ENCODE data around the gene U2AF1L4. TPM values are rescaled to one million over a fixed set of nuclear protein-coding genes. Genes with fewer than 3 reads are reported as not detected.

U2AF1L4 gene
- total RNA-seq, 2 donors from 2014 or later = 14.6 to 45.0 TPM

DNA sequence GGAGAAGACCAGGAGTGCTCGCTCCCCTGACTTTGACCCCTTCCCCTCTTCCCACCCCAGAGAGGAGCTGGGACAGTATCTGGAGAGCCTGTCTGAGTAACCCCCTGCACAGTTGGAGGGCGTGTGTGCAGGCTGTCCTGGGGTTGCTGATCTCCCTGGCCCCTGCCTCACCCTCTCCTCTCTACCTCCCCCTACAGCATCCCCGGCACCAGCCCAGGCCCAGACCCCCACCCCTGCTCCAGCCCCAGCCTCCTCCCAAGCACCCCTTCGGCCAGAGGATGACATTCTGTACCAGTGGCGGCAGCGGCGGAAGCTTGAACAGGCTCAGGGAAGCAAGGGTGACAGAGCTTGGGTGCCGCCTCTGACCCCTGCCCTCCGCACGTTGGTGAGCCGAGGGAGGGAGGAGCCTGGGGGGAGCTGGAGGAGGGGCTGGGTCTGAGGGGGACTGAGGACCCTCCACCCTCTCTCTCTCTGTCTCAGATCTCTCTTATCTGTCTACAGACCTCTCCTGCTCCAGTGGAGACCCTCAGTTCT lies 21.4 kb upstream of the U2AF1L4 start:
- no peak for DNase-seq (ENCODE audit: low spot score)
- WGBS = 82% methylated on average over 11 of the region's 11 CpGs
- no peaks in the 10 kb centered on the region for H3K27me3 ChIP-seq (replicated peaks; ENCODE audit: insufficient read depth)
- no peaks in the 10 kb centered on the region for H3K36me3 ChIP-seq
- H3K9me3 ChIP-seq = no peaks in the 10 kb centered on the region
- TF ChIP-seq POLR2AphosphoS5 (IDR thresholded peaks at IDR 0.05) (no peak), POLR2A (IDR thresholded peaks at IDR 0.05) (no peak)
- no peak overlapping the region for H3K27ac ChIP-seq
- intact Hi-C loops (cut with DNase I) = no loop called here
- no peaks in the 10 kb centered on the region for H3K4me1 ChIP-seq (replicated peaks)
- H3K4me3 ChIP-seq = no peak overlapping the region

DNA sequence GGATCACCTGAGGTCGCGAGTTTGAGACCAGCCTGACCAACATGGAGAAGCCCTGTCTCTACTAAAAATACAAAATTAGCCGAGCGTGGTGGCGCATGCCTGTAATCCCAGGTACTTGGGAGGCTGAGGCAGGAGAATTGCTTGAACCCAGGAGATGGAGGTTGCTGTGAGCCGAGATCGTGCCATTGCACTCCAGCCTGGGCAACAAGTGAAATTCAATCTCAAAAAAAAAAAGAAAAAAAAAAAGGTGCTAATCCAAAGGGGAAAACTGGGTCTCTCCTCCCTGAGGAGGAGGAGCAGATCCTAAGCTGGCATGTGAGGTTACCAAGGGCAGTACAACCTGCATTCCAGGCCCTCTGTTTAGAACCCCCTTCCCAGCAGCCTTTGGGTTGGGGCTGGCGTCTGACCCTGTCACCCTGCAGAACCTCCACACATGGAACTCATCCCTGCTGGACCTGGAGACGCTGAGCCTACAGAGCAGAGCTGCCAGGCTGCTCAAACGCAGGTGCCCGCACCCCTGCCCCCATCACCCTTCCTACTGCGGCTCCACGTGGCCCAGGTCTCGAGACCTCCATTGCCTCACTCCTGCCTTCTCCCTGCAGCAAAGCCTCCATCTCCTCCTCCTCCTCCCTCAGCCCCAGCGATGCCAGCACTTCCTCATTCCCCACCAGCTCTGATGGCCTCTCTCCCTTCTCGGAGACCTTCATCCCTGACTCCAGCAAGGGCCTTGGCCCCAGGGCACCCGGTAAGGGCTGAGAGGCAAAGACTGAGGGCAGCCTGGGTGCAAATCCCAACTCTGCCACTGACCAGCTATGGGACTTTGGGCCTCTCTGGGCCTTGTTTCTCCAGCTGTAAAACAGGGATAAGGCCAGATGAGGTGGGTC lies 19.5 kb upstream of the U2AF1L4 start:
- intact Hi-C loops (cut with DNase I) = no loop called here
- Histone ChIP-seq H3K27me3 (replicated peaks; ENCODE audit: insufficient read depth) (no peaks in the 10 kb centered on the region), H3K9me3 (no peaks in the 10 kb centered on the region), H3K4me3 (no peak overlapping the region), H3K36me3 (no peaks in the 10 kb centered on the region), H3K4me1 (replicated peaks) (peaks cover 2% of the 10 kb centered on the region), H3K27ac (no peak overlapping the region)
- WGBS = 94% methylated on average over 17 of the region's 17 CpGs
- DNase-seq (ENCODE audit: low spot score) = no peak
- TF ChIP-seq POLR2A (IDR thresholded peaks at IDR 0.05) (no peak), POLR2AphosphoS5 (IDR thresholded peaks at IDR 0.05) (no peak)
- TF ChIP-seq, protein P1, sequence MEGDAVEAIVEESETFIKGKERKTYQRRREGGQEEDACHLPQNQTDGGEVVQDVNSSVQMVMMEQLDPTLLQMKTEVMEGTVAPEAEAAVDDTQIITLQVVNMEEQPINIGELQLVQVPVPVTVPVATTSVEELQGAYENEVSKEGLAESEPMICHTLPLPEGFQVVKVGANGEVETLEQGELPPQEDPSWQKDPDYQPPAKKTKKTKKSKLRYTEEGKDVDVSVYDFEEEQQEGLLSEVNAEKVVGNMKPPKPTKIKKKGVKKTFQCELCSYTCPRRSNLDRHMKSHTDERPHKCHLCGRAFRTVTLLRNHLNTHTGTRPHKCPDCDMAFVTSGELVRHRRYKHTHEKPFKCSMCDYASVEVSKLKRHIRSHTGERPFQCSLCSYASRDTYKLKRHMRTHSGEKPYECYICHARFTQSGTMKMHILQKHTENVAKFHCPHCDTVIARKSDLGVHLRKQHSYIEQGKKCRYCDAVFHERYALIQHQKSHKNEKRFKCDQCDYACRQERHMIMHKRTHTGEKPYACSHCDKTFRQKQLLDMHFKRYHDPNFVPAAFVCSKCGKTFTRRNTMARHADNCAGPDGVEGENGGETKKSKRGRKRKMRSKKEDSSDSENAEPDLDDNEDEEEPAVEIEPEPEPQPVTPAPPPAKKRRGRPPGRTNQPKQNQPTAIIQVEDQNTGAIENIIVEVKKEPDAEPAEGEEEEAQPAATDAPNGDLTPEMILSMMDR (IDR thresholded peaks at IDR 0.05) = no peak

DNA sequence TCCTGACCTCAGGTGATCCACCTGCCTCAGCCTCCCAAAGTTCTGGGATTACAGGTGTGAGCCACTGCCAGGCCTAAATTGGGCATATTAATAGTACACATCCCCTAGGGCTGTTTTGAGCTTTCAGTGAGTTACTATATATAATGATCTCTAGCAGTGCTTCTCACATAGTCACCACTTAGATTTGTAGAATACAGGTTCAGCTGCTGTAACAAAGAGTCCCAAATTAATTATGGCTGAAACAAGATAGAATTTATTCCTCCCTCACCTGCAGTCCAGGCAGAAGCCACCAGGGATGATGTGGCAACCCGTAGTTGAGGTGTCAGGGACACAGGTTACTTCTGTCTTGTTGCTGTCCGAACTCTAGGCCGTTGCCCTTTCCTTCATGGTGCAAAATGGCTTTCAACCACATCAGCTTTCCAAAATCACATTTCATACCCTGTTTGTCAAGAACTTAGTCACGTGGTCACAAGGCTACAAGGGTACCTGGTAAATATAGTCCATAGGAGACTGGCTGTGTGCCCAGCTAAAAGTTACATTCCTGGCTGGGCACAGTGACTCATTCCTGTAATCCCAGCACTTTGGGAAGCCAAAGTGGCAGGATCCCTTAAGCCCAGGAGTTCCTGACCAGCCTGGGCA lies 15.6 kb upstream of the U2AF1L4 start:
- H3K27ac ChIP-seq = no peak overlapping the region
- no peaks in the 10 kb centered on the region for H3K36me3 ChIP-seq
- H3K4me3 ChIP-seq = no peak overlapping the region
- H3K4me1 ChIP-seq (replicated peaks) = peaks cover 6% of the 10 kb centered on the region
- no peaks in the 10 kb centered on the region for H3K9me3 ChIP-seq
- no peak for DNase-seq (ENCODE audit: low spot score)
- WGBS = 94% methylated on average over 4 of the region's 4 CpGs
- intact Hi-C loops (cut with DNase I) = no loop called here
- no peak for TF ChIP-seq POLR2A (IDR thresholded peaks at IDR 0.05)
- TF ChIP-seq, protein P1 (IDR thresholded peaks at IDR 0.05) = no peak
- no peak for TF ChIP-seq POLR2AphosphoS5 (IDR thresholded peaks at IDR 0.05)
- H3K27me3 ChIP-seq (replicated peaks; ENCODE audit: insufficient read depth) = no peaks in the 10 kb centered on the region

DNA sequence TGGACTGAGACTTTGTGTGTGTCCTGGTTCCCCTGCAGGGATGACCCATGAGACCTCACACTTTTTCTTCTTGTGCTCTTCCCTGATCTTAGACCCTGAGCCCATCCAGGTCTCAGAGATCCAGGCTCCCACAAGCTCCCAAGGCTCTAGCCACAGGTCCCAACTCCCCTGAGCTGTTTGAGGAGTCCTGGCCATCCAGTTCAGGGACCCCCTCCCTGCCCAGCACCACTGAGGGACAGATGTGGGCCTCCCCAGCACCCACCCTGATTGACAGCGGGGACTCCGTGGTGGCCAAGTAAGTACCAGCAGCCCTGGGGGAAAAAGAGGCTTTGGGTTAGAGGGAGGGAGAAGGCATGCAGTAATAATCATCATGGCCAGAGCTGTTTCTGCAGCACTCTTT lies 14.5 kb upstream of the U2AF1L4 start:
- no peak overlapping the region for H3K4me3 ChIP-seq
- no peak for DNase-seq (ENCODE audit: low spot score)
- no peak overlapping the region for H3K27ac ChIP-seq
- intact Hi-C loops (cut with DNase I) = loop anchor here (5.0 to 10.0 kb wide), 2 partner anchors 178 to 295 kb away; partner anchors contain the start of genes LRFN3, THAP8 and WDR62
- H3K4me1 ChIP-seq (replicated peaks) = peaks cover 6% of the 10 kb centered on the region
- H3K36me3 ChIP-seq = no peaks in the 10 kb centered on the region
- H3K9me3 ChIP-seq = no peaks in the 10 kb centered on the region
- H3K27me3 ChIP-seq (replicated peaks; ENCODE audit: insufficient read depth) = no peaks in the 10 kb centered on the region
- TF ChIP-seq, protein P1 (IDR thresholded peaks at IDR 0.05) = no peak
- TF ChIP-seq POLR2AphosphoS5 (IDR thresholded peaks at IDR 0.05) (no peak), POLR2A (IDR thresholded peaks at IDR 0.05) (no peak)
- WGBS = 83% methylated on average over 2 of the region's 2 CpGs
